Endodermal cell (in vitro differentiated cells): ENCODE results near the gene CYBC1. TPM values are rescaled to one million over a fixed set of nuclear protein-coding genes. Genes with fewer than 3 reads are reported as not detected.

Source experiments
- DNase-seq: peaks from one replicate; pipeline ENCODE4 v3.0.0-alpha.2; 2017
- H3K27ac ChIP-seq: 2 replicates; pipeline ENCODE4 v1.5.1; 2013; ENCODE audit warnings: mild to moderate bottlenecking, low read depth, low read length, moderate library complexity
- H3K27me3 ChIP-seq: 2 replicates; pipeline ENCODE4 v1.6.1; 2013; ENCODE audit warnings: mild to moderate bottlenecking, low read length, moderate library complexity; ENCODE audit not compliant: insufficient read depth, control insufficient read depth, poor library complexity, severe bottlenecking
- H3K36me3 ChIP-seq: 2 replicates; pipeline ENCODE4 v1.7.0; 2013; ENCODE audit warnings: mild to moderate bottlenecking, low read length, moderate library complexity; ENCODE audit not compliant: control insufficient read depth, insufficient read depth
- H3K4me1 ChIP-seq: one replicate; pipeline ENCODE4 v1.7.0; 2013; ENCODE audit warnings: low read length; ENCODE audit not compliant: control insufficient read depth, insufficient read depth
- H3K4me3 ChIP-seq: 2 replicates; pipeline ENCODE4 v1.5.1; 2013; ENCODE audit warnings: mild to moderate bottlenecking, low read length, moderate library complexity
- H3K9ac ChIP-seq: 2 replicates; pipeline ENCODE4 v1.6.1; 2013; ENCODE audit warnings: mild to moderate bottlenecking, low read length, moderate library complexity; ENCODE audit not compliant: poor library complexity, severe bottlenecking; ENCODE audit errors: extremely low read depth
- H3K9me3 ChIP-seq: 2 replicates; pipeline ENCODE4 v1.6.1; 2013; ENCODE audit warnings: mild to moderate bottlenecking, low read length, moderate library complexity; ENCODE audit not compliant: control insufficient read depth
- H3K27ac Mint-ChIP-seq: 2 replicates; pipeline ENCODE4 v1.8.0; 2020; ENCODE audit warnings: mixed read lengths
- H3K27me3 Mint-ChIP-seq: 2 replicates; pipeline ENCODE4 v1.8.0; 2021; ENCODE audit warnings: mild to moderate bottlenecking, mixed read lengths; ENCODE audit not compliant: insufficient read depth
- H3K36me3 Mint-ChIP-seq: 2 replicates; pipeline ENCODE4 v1.8.0; 2020; ENCODE audit warnings: low read depth, mixed read lengths
- H3K4me1 Mint-ChIP-seq: 2 replicates; pipeline ENCODE4 v1.8.0; 2020; ENCODE audit warnings: mixed read lengths
- H3K4me3 Mint-ChIP-seq: 2 replicates; pipeline ENCODE4 v1.8.0; 2020; ENCODE audit warnings: mild to moderate bottlenecking, moderate library complexity, mixed read lengths
- H3K9me3 Mint-ChIP-seq: 2 replicates; pipeline ENCODE4 v1.8.0; 2020; ENCODE audit warnings: mild to moderate bottlenecking, mixed read lengths
- WGBS, 2 experiments: methylation state at CpG; one replicate each; pipeline versions ENCODE4 v1.1.5 to v1.1.7; 2013; ENCODE audit warnings: missing lambda C conversion rate in 2 of 2, mixed read lengths in 1 of 2; ENCODE audit not compliant: insufficient coverage in 1 of 2, insufficient read length in 1 of 2; 5-methylcytosine and 5-hydroxymethylcytosine counted together
- total RNA-seq, 2 donors: library from RNA; stranded (reverse); fragmentation: NEBNext Ultra II Directional in 1 of 2; extraction: Animal tissue kit (Norgen Biotek cat#: 25700) in 1 of 2; gene quantifications; 2 replicates in 1 of 2; 3 replicates in 1 of 2; pipeline ENCODE4 v1.2.1, GENCODE V29; 2021
- TF ChIP-seq, protein P1 (sequence below): fragments of 200-600 bp; sonication (generic); conservative IDR thresholded peaks from 2 replicates; pipeline ENCODE4 v1.5.0; 2021; ENCODE audit warnings: antibody characterized with exemption, mild to moderate bottlenecking

Gene CYBC1
- total RNA-seq, 2 donors from 2014 or later, result 71.2 to 88.5 TPM

DNA sequence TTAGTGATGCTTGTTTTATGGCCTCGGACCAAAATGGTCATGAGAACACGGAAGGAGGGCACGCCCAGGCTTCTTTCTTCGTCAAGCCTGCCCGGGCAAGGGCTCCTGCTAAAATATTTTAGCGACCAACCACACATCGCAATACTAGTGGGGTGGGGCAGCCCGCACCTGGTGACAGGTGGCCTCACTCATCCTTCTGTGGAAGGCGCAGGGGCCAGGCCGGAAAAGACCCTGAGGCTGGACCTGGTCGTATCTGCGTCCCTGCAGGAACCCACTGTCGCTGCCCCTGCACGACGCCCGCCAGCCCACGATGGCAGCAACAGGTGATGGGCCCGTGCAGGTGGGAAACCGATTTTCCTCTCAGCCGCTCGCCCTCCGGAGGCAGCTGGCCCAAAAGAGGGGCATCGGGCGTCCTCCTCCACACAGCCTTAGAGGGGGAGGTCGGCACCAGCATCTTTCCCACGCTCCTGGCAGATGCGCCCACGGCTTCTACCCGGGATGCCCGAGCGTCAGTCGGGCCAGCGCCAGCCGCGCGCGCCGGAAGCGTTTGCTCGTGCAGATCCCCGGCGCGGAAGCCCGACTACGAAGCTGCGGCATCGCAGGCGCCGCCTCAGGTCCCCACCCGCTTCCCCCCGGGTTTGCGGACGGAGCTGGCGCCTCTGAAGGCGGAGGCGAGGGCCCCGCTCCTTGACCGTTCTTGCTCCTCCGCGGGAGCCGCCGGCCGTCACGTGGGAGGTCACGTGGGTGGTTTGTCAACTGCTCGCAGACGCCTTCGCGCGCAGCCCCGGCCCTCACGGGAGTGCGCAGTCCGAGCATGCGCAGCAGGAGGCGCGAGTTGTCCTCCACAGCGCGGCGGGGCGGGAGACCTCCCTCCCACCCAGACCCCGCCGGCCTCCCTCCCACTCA lies 46.2 kb upstream of the CYBC1 start:
- Histone ChIP-seq H3K9ac (no peak overlapping the region), H3K27me3 (no peaks in the 10 kb centered on the region), H3K4me1 (no peaks in the 10 kb centered on the region), H3K27ac (no peak overlapping the region), H3K36me3 (no peaks in the 10 kb centered on the region), H3K4me3 (peak overlapping the region; percentile 75), H3K9me3 (no peaks in the 10 kb centered on the region)
- peak; percentile 98 for DNase-seq
- TF ChIP-seq, protein P1, sequence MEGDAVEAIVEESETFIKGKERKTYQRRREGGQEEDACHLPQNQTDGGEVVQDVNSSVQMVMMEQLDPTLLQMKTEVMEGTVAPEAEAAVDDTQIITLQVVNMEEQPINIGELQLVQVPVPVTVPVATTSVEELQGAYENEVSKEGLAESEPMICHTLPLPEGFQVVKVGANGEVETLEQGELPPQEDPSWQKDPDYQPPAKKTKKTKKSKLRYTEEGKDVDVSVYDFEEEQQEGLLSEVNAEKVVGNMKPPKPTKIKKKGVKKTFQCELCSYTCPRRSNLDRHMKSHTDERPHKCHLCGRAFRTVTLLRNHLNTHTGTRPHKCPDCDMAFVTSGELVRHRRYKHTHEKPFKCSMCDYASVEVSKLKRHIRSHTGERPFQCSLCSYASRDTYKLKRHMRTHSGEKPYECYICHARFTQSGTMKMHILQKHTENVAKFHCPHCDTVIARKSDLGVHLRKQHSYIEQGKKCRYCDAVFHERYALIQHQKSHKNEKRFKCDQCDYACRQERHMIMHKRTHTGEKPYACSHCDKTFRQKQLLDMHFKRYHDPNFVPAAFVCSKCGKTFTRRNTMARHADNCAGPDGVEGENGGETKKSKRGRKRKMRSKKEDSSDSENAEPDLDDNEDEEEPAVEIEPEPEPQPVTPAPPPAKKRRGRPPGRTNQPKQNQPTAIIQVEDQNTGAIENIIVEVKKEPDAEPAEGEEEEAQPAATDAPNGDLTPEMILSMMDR, result no peak
- Mint-ChIP-seq H3K4me1 (peaks cover 3% of the 10 kb centered on the region), H3K4me3 (peak overlapping the region; percentile 69), H3K36me3 (no peaks in the 10 kb centered on the region), H3K27ac (no peak overlapping the region), H3K9me3 (no peaks in the 10 kb centered on the region), H3K27me3 (peaks cover 33% of the 10 kb centered on the region)
- WGBS, 2 experiments, result 21 to 77% methylated on average over 18 to 75 of the region's 83 CpGs

DNA sequence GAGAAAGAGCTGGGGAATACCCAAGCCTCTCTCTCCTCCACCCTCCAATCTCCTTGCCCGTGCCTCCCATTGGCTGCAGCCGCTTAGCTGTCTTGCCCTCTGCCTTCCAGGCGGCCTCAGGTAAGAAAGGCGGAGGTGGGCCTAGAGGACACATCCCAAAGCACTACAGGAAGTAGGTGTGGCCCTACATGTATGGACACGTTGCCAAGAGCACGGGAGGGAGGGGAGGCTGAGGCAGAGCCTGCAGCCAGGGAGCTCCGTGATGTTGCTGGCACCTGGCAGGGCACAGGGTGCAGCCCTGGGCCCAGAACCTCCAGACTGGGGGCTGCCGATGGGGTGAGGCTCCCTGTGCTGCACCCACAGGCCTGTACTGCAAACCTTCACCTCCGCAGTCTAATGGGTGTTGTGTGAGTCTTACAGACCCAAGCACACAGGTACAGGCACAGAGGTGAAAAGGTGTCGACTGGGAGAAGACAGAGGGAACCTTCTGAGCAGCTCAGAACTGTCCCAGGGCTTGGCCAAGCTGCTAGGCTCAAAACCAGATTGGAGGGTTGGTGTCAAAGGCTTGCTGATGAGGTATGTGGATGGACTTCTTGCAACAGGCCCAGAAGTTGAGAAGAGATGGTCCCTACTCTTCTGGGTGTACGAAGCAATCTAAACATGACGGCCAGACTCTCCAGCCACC lies 45.4 kb upstream of the CYBC1 start:
- no peak overlapping the region for H3K27ac Mint-ChIP-seq
- DNase-seq, result peak; percentile 87
- H3K4me1 Mint-ChIP-seq, result peaks cover 3% of the 10 kb centered on the region
- H3K4me1 ChIP-seq, result no peaks in the 10 kb centered on the region
- TF ChIP-seq, protein P1, result no peak
- H3K27me3 Mint-ChIP-seq, result peaks cover 33% of the 10 kb centered on the region
- no peaks in the 10 kb centered on the region for H3K36me3 Mint-ChIP-seq
- H3K36me3 ChIP-seq, result no peaks in the 10 kb centered on the region
- no peak overlapping the region for H3K4me3 ChIP-seq
- no peak overlapping the region for H3K27ac ChIP-seq
- no peaks in the 10 kb centered on the region for H3K27me3 ChIP-seq
- H3K9me3 ChIP-seq, result no peaks in the 10 kb centered on the region
- H3K9ac ChIP-seq, result no peak overlapping the region
- H3K9me3 Mint-ChIP-seq, result no peaks in the 10 kb centered on the region
- 80 to 96% methylated on average over 4 to 12 of the region's 12 CpGs for WGBS, 2 experiments
- peak overlapping the region; percentile 69 for H3K4me3 Mint-ChIP-seq

DNA sequence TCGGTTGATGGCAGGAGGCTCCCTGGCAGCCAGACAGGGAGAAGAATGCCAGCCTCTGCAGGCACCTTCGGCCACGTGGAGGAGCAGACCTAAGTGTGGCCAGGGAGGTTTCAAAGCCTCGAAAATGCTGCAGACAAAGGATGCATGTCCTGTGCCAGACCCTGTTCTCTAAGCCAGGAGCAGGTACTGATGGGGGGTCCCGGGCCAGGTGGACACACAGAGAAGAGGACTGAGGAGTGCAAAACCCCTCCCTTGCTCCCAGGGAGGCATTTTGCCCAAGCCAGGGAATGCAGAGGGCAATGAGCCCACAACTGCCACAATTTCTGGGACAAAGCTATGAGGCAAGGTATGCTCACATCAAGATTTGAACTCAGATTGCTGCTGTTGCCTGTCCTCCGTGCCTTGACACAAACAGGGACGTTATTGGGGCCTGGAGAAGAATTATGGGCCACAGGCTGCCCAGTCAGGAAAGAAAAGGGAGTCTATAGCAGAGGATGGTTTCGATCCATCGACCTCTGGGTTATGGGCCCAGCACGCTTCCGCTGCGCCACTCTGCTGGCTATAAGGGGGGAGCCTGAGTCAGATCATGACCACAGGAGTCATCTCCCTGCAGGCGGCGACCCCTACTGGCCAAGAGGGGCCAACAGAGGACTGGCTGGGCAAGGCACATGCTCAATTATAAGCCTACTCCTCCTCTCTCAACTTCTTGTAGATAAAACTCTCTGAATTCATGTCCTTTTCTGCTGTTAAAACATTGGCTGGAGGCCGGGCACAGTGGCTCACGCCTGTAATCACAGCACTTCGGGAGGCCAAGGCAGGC lies 43.9 kb upstream of the CYBC1 start:
- peak overlapping the region; percentile 96 for H3K27ac Mint-ChIP-seq
- Histone ChIP-seq H3K27me3 (no peaks in the 10 kb centered on the region), H3K9me3 (no peaks in the 10 kb centered on the region), H3K4me1 (no peaks in the 10 kb centered on the region), H3K27ac (peak overlapping the region; percentile 39), H3K36me3 (no peaks in the 10 kb centered on the region), H3K9ac (no peak overlapping the region), H3K4me3 (peak overlapping the region; percentile 66)
- peak; percentile 99 for DNase-seq
- no peaks in the 10 kb centered on the region for H3K9me3 Mint-ChIP-seq
- no peaks in the 10 kb centered on the region for H3K36me3 Mint-ChIP-seq
- TF ChIP-seq, protein P1, result peak; percentile 99
- H3K4me3 Mint-ChIP-seq, result peak overlapping the region; percentile 56
- peaks cover 24% of the 10 kb centered on the region for H3K27me3 Mint-ChIP-seq
- 10 to 22% methylated on average over 7 to 17 of the region's 17 CpGs for WGBS, 2 experiments
- H3K4me1 Mint-ChIP-seq, result peaks cover 3% of the 10 kb centered on the region
